Natural killer cell (primary cell): Measurements from ENCODE around the gene FARP1. TPM values are rescaled to one million over a fixed set of nuclear protein-coding genes. Genes with fewer than 3 reads are reported as not detected.

Source experiments
- ATAC-seq, 3 donors: fragments of 150-1000 bp in 2 of 3; fragments of 200-7000 bp in 1 of 3; cut with Tn5 transposase; 1 replicate in 1 of 3; 2 replicates in 2 of 3; pipeline ENCODE4 v1.10.0; 2021; ENCODE audit warnings: mild to moderate bottlenecking in 2 of 3, moderate library complexity in 2 of 3
- DNase-seq, 2 donors: peaks; one replicate each; pipeline versions ENCODE4 v3.0.0 to v3.0.0-alpha.2; 2013 to 2021; ENCODE audit warnings: mixed read lengths in 1 of 2
- H3K27ac ChIP-seq: one replicate; pipeline ENCODE4 v1.5.1; 2013; ENCODE audit warnings: mild to moderate bottlenecking, low read length
- H3K27me3 ChIP-seq: one replicate; pipeline ENCODE4 v1.6.1; 2013; ENCODE audit warnings: low read length; ENCODE audit not compliant: control insufficient read depth, insufficient read depth
- H3K36me3 ChIP-seq: one replicate; pipeline ENCODE4 v1.6.1; 2013; ENCODE audit warnings: low read length; ENCODE audit not compliant: control insufficient read depth, insufficient read depth
- H3K4me1 ChIP-seq: one replicate; pipeline ENCODE4 v1.6.1; 2013; ENCODE audit warnings: low read length; ENCODE audit not compliant: control insufficient read depth, insufficient read depth
- H3K4me3 ChIP-seq: one replicate; pipeline ENCODE4 v1.5.1; 2013; ENCODE audit warnings: low read length
- H3K9me3 ChIP-seq: one replicate; pipeline ENCODE4 v1.6.1; 2013; ENCODE audit warnings: low read length; ENCODE audit not compliant: control insufficient read depth, insufficient read depth
- H3K27ac Mint-ChIP-seq, 2 donors: one replicate each; pipeline ENCODE4 v1.8.0; 2022; ENCODE audit warnings: mild to moderate bottlenecking in 2 of 2, mixed read lengths in 2 of 2, moderate library complexity in 1 of 2
- H3K27me3 Mint-ChIP-seq, 2 donors: one replicate each; pipeline ENCODE4 v1.8.0; 2022; ENCODE audit warnings: low read depth in 2 of 2, mixed read lengths in 2 of 2
- H3K36me3 Mint-ChIP-seq: one replicate; pipeline ENCODE4 v1.8.0; 2022; ENCODE audit warnings: mixed read lengths
- H3K4me1 Mint-ChIP-seq, 2 donors: one replicate each; pipeline ENCODE4 v1.8.0; 2022; ENCODE audit warnings: mixed read lengths in 2 of 2
- H3K4me3 Mint-ChIP-seq: one replicate; pipeline ENCODE4 v1.8.0; 2022; ENCODE audit warnings: mild to moderate bottlenecking, moderate library complexity, mixed read lengths
- H3K9me3 Mint-ChIP-seq, 2 donors: one replicate each; pipeline ENCODE4 v1.8.0; 2022; ENCODE audit warnings: mixed read lengths in 2 of 2
- WGBS: methylation state at CpG from one replicate; pipeline ENCODE4 v1.1.7; 2013; ENCODE audit warnings: missing lambda C conversion rate; ENCODE audit not compliant: insufficient coverage; 5-methylcytosine and 5-hydroxymethylcytosine counted together
- intact Hi-C: fragments of 100-400 bp; cut with micrococcal nuclease; formaldehyde crosslinking; loops from one replicate; pipeline ENCODE4 v1.14.2; 2022
- total RNA-seq, 4 donors: library from RNA; stranded (reverse); fragments of 120-200 nt in 1 of 4; gene quantifications; one replicate each; pipeline versions ENCODE4 v1.2.3 to v1.2.4, GENCODE V29; 2013 to 2022
- TF ChIP-seq, protein P1 (sequence below): fragments of 200-600 bp; IDR thresholded peaks from one replicate; pipeline ENCODE4 v1.8.0; 2022; ENCODE audit warnings: antibody characterized with exemption

The FARP1 gene
- total RNA-seq, 3 donors from 2014 or later (not counting 1 experiment from before 2014, with no cell fraction given): 0.71 to 1.2 (median 1.1) TPM

DNA sequence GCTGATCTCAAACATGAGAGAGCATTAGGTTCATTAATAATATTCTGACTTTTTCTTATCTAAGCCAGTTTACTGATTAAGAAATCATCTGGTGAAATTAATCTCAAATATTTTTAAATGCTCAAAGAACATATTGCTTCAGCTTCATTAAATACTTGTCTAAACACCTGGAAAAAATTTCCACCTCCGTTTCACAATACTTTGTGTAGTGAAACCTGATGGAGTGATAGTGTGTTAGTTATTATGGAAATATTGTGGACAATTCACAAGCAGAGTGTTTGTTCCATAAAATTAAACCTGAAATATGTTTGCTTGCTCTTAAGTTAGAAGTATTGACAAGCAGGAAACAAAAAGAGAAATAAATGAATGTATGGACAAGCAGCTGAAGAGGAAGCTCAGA lies 91.5 kb downstream of the FARP1 start:
- Histone ChIP-seq H3K27me3 (peaks cover 4% of the 10 kb centered on the region), H3K9me3 (no peaks in the 10 kb centered on the region), H3K27ac (no peak overlapping the region), H3K4me1 (no peaks in the 10 kb centered on the region), H3K4me3 (no peak overlapping the region), H3K36me3 (no peaks in the 10 kb centered on the region)
- Mint-ChIP-seq H3K9me3 (no peaks in the 10 kb centered on the region), H3K27me3 (peaks cover 0 to 3% of the 10 kb centered on the region in 2 donors), H3K4me1 (no peaks in the 10 kb centered on the region), H3K36me3 (no peaks in the 10 kb centered on the region), H3K4me3 (no peak overlapping the region), H3K27ac (no peak overlapping the region)
- DNase-seq (no peak), ATAC-seq (no peak)
- intact Hi-C loops: no loop called here
- WGBS: no CpG with 5 or more reads among the region's 1 CpG
- TF ChIP-seq, protein P1, sequence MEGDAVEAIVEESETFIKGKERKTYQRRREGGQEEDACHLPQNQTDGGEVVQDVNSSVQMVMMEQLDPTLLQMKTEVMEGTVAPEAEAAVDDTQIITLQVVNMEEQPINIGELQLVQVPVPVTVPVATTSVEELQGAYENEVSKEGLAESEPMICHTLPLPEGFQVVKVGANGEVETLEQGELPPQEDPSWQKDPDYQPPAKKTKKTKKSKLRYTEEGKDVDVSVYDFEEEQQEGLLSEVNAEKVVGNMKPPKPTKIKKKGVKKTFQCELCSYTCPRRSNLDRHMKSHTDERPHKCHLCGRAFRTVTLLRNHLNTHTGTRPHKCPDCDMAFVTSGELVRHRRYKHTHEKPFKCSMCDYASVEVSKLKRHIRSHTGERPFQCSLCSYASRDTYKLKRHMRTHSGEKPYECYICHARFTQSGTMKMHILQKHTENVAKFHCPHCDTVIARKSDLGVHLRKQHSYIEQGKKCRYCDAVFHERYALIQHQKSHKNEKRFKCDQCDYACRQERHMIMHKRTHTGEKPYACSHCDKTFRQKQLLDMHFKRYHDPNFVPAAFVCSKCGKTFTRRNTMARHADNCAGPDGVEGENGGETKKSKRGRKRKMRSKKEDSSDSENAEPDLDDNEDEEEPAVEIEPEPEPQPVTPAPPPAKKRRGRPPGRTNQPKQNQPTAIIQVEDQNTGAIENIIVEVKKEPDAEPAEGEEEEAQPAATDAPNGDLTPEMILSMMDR: no peak

- no peaks in the 10 kb centered on the region for H3K27me3 Mint-ChIP-seq
- no peak overlapping the region for H3K27ac ChIP-seq
- H3K27ac Mint-ChIP-seq: no peak overlapping the region
- ATAC-seq: no peak
- H3K27me3 ChIP-seq: peaks cover 4% of the 10 kb centered on the region
- H3K36me3 Mint-ChIP-seq: no peaks in the 10 kb centered on the region
- H3K9me3 ChIP-seq: no peaks in the 10 kb centered on the region
- TF ChIP-seq, protein P1: no peak
- intact Hi-C loops: no loop called here
- no peaks in the 10 kb centered on the region for H3K4me1 ChIP-seq
- H3K36me3 ChIP-seq: no peaks in the 10 kb centered on the region
- no peak for DNase-seq
- H3K4me3 ChIP-seq: no peak overlapping the region
- no peak overlapping the region for H3K4me3 Mint-ChIP-seq
- 88% methylated on average over 6 of the region's 6 CpGs for WGBS
- no peaks in the 10 kb centered on the region for H3K4me1 Mint-ChIP-seq
- H3K9me3 Mint-ChIP-seq: no peaks in the 10 kb centered on the region
Observed at GRCh38 chr13:98236197-98236596, 93.3 kb downstream of the FARP1 start.

- Mint-ChIP-seq H3K4me3 (no peak overlapping the region), H3K4me1 (no peaks in the 10 kb centered on the region), H3K27ac (no peak overlapping the region), H3K36me3 (no peaks in the 10 kb centered on the region), H3K9me3 (no peaks in the 10 kb centered on the region), H3K27me3 (no peaks in the 10 kb centered on the region)
- intact Hi-C loops: no loop called here
- Histone ChIP-seq H3K27ac (no peak overlapping the region), H3K4me1 (no peaks in the 10 kb centered on the region), H3K9me3 (no peaks in the 10 kb centered on the region), H3K36me3 (no peaks in the 10 kb centered on the region), H3K4me3 (no peak overlapping the region), H3K27me3 (peaks cover 4% of the 10 kb centered on the region)
- DNase-seq (no peak), ATAC-seq (no peak)
- TF ChIP-seq, protein P1: no peak
- WGBS: 84% methylated on average over 5 of the region's 8 CpGs
Observed at GRCh38 chr13:98237331-98237730, 94.4 kb downstream of the FARP1 start.
